ENCODE data around the gene IL6ST.
"Not testable (repeated sequence)": the region's sequence is repeated elsewhere in the genome, so short reads cannot be mapped to it uniquely, and the experiment has no call there.

IL6ST gene

GRCh38 chr5:55994495-55994997 lies at the start of gene IL6ST:
IL6ST (minus strand) TSS chr5:55994963; CDS start chr5:55976278, 18,685 bp downstream.
- in situ Hi-C loops (cut with MboI; ENCODE audit: low sequenced_read_pairs) = no loop called here

- in situ Hi-C loops (cut with MboI; ENCODE audit: low sequenced_read_pairs) = no loop called here
Measured at GRCh38 chr5:56039985-56040384, 45.2 kb upstream of the IL6ST start.

GRCh38 chr5:56038206-56038605 lies 43.4 kb upstream of the IL6ST start:
- in situ Hi-C loops (cut with MboI; ENCODE audit: low sequenced_read_pairs) = not testable (repeated sequence)

- in situ Hi-C loops (cut with MboI; ENCODE audit: low sequenced_read_pairs) = no loop called here
Measured at GRCh38 chr5:56037531-56038010, 42.8 kb upstream of the IL6ST start.

GRCh38 chr5:56035394-56035793 lies 40.6 kb upstream of the IL6ST start:
- in situ Hi-C loops (cut with MboI; ENCODE audit: low sequenced_read_pairs) = not testable (repeated sequence)

GRCh38 chr5:56029871-56030630 lies 35.3 kb upstream of the IL6ST start:
- in situ Hi-C loops (cut with MboI; ENCODE audit: low sequenced_read_pairs) = not testable (repeated sequence)

- in situ Hi-C loops (cut with MboI; ENCODE audit: low sequenced_read_pairs) = no loop called here
Measured at GRCh38 chr5:56029457-56029856, 34.7 kb upstream of the IL6ST start.

- in situ Hi-C loops (cut with MboI; ENCODE audit: low sequenced_read_pairs) = no loop called here
Measured at GRCh38 chr5:56028708-56029107, 33.9 kb upstream of the IL6ST start.

GRCh38 chr5:56026863-56027300 lies 32.1 kb upstream of the IL6ST start:
- in situ Hi-C loops (cut with MboI; ENCODE audit: low sequenced_read_pairs) = no loop called here

GRCh38 chr5:56025151-56025885 lies 30.6 kb upstream of the IL6ST start:
- in situ Hi-C loops (cut with MboI; ENCODE audit: low sequenced_read_pairs) = no loop called here

- in situ Hi-C loops (cut with MboI; ENCODE audit: low sequenced_read_pairs) = no loop called here
Measured at GRCh38 chr5:56024810-56025150, 30.0 kb upstream of the IL6ST start.

GRCh38 chr5:56023296-56023695 lies 28.5 kb upstream of the IL6ST start:
- in situ Hi-C loops (cut with MboI; ENCODE audit: low sequenced_read_pairs) = no loop called here

GRCh38 chr5:56019306-56020272 lies 24.8 kb upstream of the IL6ST start:
- in situ Hi-C loops (cut with MboI; ENCODE audit: low sequenced_read_pairs) = no loop called here

GRCh38 chr5:56018832-56019231 lies 24.1 kb upstream of the IL6ST start:
- in situ Hi-C loops (cut with MboI; ENCODE audit: low sequenced_read_pairs) = no loop called here

- in situ Hi-C loops (cut with MboI; ENCODE audit: low sequenced_read_pairs) = not testable (repeated sequence)
Measured at GRCh38 chr5:56014701-56015100, 19.9 kb upstream of the IL6ST start.

GRCh38 chr5:56013939-56014338 lies 19.2 kb upstream of the IL6ST start:
- in situ Hi-C loops (cut with MboI; ENCODE audit: low sequenced_read_pairs) = not testable (repeated sequence)

GRCh38 chr5:56012281-56012963 lies 17.7 kb upstream of the IL6ST start:
- in situ Hi-C loops (cut with MboI; ENCODE audit: low sequenced_read_pairs) = no loop called here

GRCh38 chr5:56011835-56012234 lies 17.1 kb upstream of the IL6ST start:
- in situ Hi-C loops (cut with MboI; ENCODE audit: low sequenced_read_pairs) = no loop called here

- in situ Hi-C loops (cut with MboI; ENCODE audit: low sequenced_read_pairs) = no loop called here
Measured at GRCh38 chr5:56010431-56010830, 15.7 kb upstream of the IL6ST start.

GRCh38 chr5:56006600-56006999 lies 11.8 kb upstream of the IL6ST start:
- in situ Hi-C loops (cut with MboI; ENCODE audit: low sequenced_read_pairs) = no loop called here
